Right forelimb (tissue), 1 donor: ENCODE results near the gene WDR48.
"Not testable (repeated sequence)": the region's sequence is repeated elsewhere in the genome, so short reads cannot be mapped to it uniquely, and the experiment has no call there.

Source experiments
- DNase-seq: peaks from one replicate; pipeline ENCODE4 v3.0.0-alpha.2; 2018

WDR48 gene

GRCh38 chr3:39051649-39052561, at the start of gene WDR48, which contains the start of gene SCN11A:
Gene WDR48 (plus strand): TSS chr3:39052016. CDS start chr3:39052026, 10 bp downstream.
Gene SCN11A (minus strand): TSS chr3:39051944. CDS start chr3:38950362, 101,582 bp downstream.
- DNase-seq: peak; percentile 96

- DNase-seq: no peak
Observed at GRCh38 chr3:39005295-39005694, 46.5 kb upstream of the WDR48 start.

- no peak for DNase-seq
Observed at GRCh38 chr3:39011191-39011736, 40.6 kb upstream of the WDR48 start.

GRCh38 chr3:39013289-39013688, 38.5 kb upstream of the WDR48 start:
- DNase-seq: no peak

- no peak for DNase-seq
Observed at GRCh38 chr3:39013921-39014509, 37.8 kb upstream of the WDR48 start.

- DNase-seq: no peak
Observed at GRCh38 chr3:39015418-39015817, 36.4 kb upstream of the WDR48 start.

GRCh38 chr3:39019299-39019698, 32.5 kb upstream of the WDR48 start:
- no peak for DNase-seq

GRCh38 chr3:39021029-39021428, 30.8 kb upstream of the WDR48 start:
- DNase-seq: no peak

GRCh38 chr3:39021465-39022285, 30.1 kb upstream of the WDR48 start:
- DNase-seq: no peak

- DNase-seq: no peak
Observed at GRCh38 chr3:39022286-39022630, 29.6 kb upstream of the WDR48 start.

- DNase-seq: no peak
Observed at GRCh38 chr3:39024497-39024896, 27.3 kb upstream of the WDR48 start.

GRCh38 chr3:39025222-39025970, 26.4 kb upstream of the WDR48 start:
- no peak for DNase-seq

- no peak for DNase-seq
Observed at GRCh38 chr3:39028546-39028945, 23.3 kb upstream of the WDR48 start.

GRCh38 chr3:39029556-39029955, 22.3 kb upstream of the WDR48 start:
- DNase-seq: no peak

GRCh38 chr3:39038165-39038564, 13.7 kb upstream of the WDR48 start:
- DNase-seq: no peak

- no peak for DNase-seq
Observed at GRCh38 chr3:39050029-39050428, 1.8 kb upstream of the WDR48 start.

GRCh38 chr3:39052583-39052982, 767 bp downstream of the WDR48 start:
- DNase-seq: no peak

GRCh38 chr3:39053696-39054095, 1.9 kb downstream of the WDR48 start:
- no peak for DNase-seq

GRCh38 chr3:39056151-39056550, 4.3 kb downstream of the WDR48 start:
- no peak for DNase-seq

GRCh38 chr3:39061228-39061627, 9.4 kb downstream of the WDR48 start:
- DNase-seq: not testable (repeated sequence)

- DNase-seq: no peak
Observed at GRCh38 chr3:39062180-39062579, 10.4 kb downstream of the WDR48 start.

- DNase-seq: no peak
Observed at GRCh38 chr3:39063143-39063542, 11.3 kb downstream of the WDR48 start.
